ENCODE results near the gene MRGPRE. TPM values are rescaled to one million over a fixed set of nuclear protein-coding genes. Genes with fewer than 3 reads are reported as not detected.

MRGPRE gene, protein sequence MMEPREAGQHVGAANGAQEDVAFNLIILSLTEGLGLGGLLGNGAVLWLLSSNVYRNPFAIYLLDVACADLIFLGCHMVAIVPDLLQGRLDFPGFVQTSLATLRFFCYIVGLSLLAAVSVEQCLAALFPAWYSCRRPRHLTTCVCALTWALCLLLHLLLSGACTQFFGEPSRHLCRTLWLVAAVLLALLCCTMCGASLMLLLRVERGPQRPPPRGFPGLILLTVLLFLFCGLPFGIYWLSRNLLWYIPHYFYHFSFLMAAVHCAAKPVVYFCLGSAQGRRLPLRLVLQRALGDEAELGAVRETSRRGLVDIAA
- 0.87 TPM in 1 of 2 replicates, not detected in the other for total RNA-seq

DNA sequence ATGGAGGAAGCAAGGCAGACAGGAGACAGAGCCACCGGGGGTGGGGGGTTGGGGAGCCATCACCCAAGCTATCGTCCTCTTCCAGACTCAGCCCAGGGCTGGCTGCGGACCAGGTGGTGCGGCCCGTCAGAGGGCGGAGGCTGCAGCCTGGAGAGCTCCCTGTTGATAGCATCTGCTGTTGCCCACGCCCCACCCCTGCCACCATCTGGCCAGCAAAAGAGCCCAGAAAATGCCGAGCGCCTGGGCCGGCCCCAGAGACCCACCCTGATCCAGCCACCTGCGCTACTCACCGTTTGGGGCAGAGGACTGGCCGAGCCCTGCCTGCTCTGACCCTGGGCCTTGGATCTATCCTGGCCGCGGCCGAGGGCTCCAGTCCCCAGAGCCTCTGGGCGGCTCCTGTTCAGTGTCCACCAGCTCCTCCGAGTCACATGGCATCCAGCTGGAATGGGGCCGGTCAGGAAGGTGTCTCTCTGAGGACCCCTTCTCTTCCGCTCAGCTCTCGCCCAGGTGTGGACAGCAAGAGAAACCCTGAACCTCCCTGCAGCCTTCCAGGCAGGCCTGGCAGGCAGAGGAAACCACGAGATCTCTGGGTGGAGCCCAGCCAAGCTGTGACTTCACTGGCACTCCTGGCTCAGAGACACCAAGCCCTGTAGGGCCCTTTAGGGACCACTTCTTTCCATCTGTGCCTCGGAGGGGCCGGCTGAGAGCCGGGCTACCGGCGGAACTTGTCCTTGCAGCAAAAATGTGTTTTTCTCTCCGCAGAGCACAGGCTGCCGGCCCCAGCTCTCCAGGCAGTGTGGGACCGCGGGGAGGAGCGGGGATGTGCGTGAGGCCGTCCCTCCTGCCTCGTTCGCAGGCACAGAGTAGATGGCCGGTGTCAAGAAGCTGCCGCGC, at the start of gene MRGPRE:
TSS of gene MRGPRE (minus strand) at position 567 of the 894 bp plus-strand sequence. CDS start 3,618 bp downstream, outside the sequence.

DNA sequence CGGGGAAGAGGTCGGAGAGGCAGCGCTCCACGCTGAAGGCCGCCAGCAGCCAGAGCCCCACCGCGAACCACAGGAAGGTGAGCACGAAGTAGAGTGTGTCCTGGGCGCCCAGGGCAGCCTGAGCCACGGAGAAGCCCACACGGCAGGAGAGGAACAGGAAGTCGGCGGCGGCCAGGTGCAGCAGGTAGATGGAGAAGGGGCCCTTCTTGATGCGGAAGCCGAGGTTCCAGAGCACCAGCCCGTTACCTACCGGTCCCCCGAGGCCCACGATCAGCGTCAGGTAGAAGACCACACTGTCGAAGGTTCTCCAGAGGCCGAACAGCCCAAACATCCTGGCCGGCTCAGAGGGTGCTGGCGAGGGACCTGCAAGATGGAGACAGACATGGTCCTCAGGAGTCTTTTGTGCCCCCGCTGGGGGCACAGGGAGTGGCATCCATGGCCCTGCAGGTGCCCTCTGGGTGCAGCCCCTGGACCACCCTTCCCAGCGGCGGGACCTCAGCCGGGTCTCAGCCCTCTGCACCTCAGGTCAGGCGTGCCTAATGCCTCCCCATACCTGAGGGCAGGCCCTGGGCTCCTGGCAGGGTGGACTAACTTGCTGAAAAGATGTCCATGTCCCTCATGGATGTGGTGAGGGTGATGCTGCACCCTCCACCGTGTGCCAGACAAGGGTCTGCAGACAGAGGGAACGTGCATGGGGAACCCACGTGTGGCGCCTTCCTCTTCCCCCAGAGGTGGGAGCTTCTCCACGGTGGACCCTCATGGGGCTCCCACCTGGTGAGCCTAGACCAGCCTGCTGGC, 13.5 kb downstream of the MRGPRE start, which contains the start of gene MRGPRG:
TSS of gene MRGPRG (minus strand) at position 331 of the 798 bp plus-strand sequence. CDS start at position 331, 0 bp downstream.

Other genes starting within 250 kb of the MRGPRE start
- 92.3 and 152 TPM in 2 replicates for gene NAP1L4, start 240.1 kb downstream of the MRGPRE start, total RNA-seq
- 27.9 and 47.2 TPM in 2 replicates for gene CARS1, start 175.0 kb downstream of the MRGPRE start, total RNA-seq
- gene OSBPL5, start 67.1 kb downstream of the MRGPRE start, total RNA-seq = 35.9 and 51.8 TPM in 2 replicates
- gene MRGPRG, start 13.6 kb downstream of the MRGPRE start, total RNA-seq = not detected in 2 replicates
- gene ZNF195, start 146.7 kb upstream of the MRGPRE start, total RNA-seq = 18.1 and 37.6 TPM in 2 replicates

Data from placental epithelial cell (primary cell).